ENCODE data around the gene DNAH17.

The DNAH17 gene

GRCh38 chr17:78535273-78536197 lies 41.7 kb downstream of the DNAH17 start:
- no peak for TF ChIP-seq POLR2A (IDR thresholded peaks at IDR 0.05; ENCODE audit: low read depth, low read length)
- no peak for DNase-seq (ENCODE audit: insufficient read length, low spot score)
- FAIRE-seq: no peak

- DNase-seq (ENCODE audit: insufficient read length, low spot score) (no peak), FAIRE-seq (no peak)
- no peak for TF ChIP-seq POLR2A (IDR thresholded peaks at IDR 0.05; ENCODE audit: low read depth, low read length)
Measured at GRCh38 chr17:78534492-78535272, 42.5 kb downstream of the DNAH17 start.

GRCh38 chr17:78532922-78533640 lies 44.1 kb downstream of the DNAH17 start:
- FAIRE-seq: no peak
- no peak for TF ChIP-seq POLR2A (IDR thresholded peaks at IDR 0.05; ENCODE audit: low read depth, low read length)
- peak; percentile 89 for DNase-seq (ENCODE audit: insufficient read length, low spot score)

- DNase-seq (ENCODE audit: insufficient read length, low spot score) (no peak), FAIRE-seq (no peak)
- no peak for TF ChIP-seq POLR2A (IDR thresholded peaks at IDR 0.05; ENCODE audit: low read depth, low read length)
Measured at GRCh38 chr17:78532311-78532710, 44.9 kb downstream of the DNAH17 start.

GRCh38 chr17:78530675-78531074 lies 46.5 kb downstream of the DNAH17 start:
- DNase-seq (ENCODE audit: insufficient read length, low spot score) (no peak), FAIRE-seq (no peak)
- TF ChIP-seq POLR2A (IDR thresholded peaks at IDR 0.05; ENCODE audit: low read depth, low read length): no peak

- no peak for TF ChIP-seq POLR2A (IDR thresholded peaks at IDR 0.05; ENCODE audit: low read depth, low read length)
- DNase-seq (ENCODE audit: insufficient read length, low spot score): no peak
Measured at GRCh38 chr17:78529871-78530670, 47.1 kb downstream of the DNAH17 start.

GRCh38 chr17:78529251-78529650 lies 47.9 kb downstream of the DNAH17 start:
- TF ChIP-seq POLR2A (IDR thresholded peaks at IDR 0.05; ENCODE audit: low read depth, low read length): no peak
- DNase-seq (ENCODE audit: insufficient read length, low spot score) (no peak), FAIRE-seq (no peak)

More at GRCh38 chr17:78529871-78530670, 47.1 kb downstream of the DNAH17 start:
- FAIRE-seq: no peak

GRCh38 chr17:78528541-78528940 lies 48.7 kb downstream of the DNAH17 start:
- DNase-seq (ENCODE audit: insufficient read length, low spot score): no peak
- no peak for FAIRE-seq
- TF ChIP-seq POLR2A (IDR thresholded peaks at IDR 0.05; ENCODE audit: low read depth, low read length): no peak

- FAIRE-seq: no peak
- no peak for TF ChIP-seq POLR2A (IDR thresholded peaks at IDR 0.05; ENCODE audit: low read depth, low read length)
Measured at GRCh38 chr17:78527345-78527744, 49.9 kb downstream of the DNAH17 start.

GRCh38 chr17:78526231-78527025 lies 50.8 kb downstream of the DNAH17 start:
- DNase-seq (ENCODE audit: insufficient read length, low spot score): no peak
- no peak for TF ChIP-seq POLR2A (IDR thresholded peaks at IDR 0.05; ENCODE audit: low read depth, low read length)
- no peak for FAIRE-seq

More at GRCh38 chr17:78527345-78527744, 49.9 kb downstream of the DNAH17 start:
- no peak for DNase-seq (ENCODE audit: insufficient read length, low spot score)

- no peak for TF ChIP-seq POLR2A (IDR thresholded peaks at IDR 0.05; ENCODE audit: low read depth, low read length)
- FAIRE-seq (no peak), DNase-seq (ENCODE audit: insufficient read length, low spot score) (no peak)
Measured at GRCh38 chr17:78525511-78526160, 51.6 kb downstream of the DNAH17 start.

Measured in H54 (cell line).